HEK293 (cell line): ENCODE data around the gene PYGO2.

Source experiments
- GLIS2 ChIP-seq: fragments of 450-650 bp; formaldehyde crosslinking; IDR thresholded peaks from 2 replicates; pipeline ENCODE4 v1.5.1; 2016; ENCODE audit warnings: missing biosample characterization, missing genetic modification characterization
- KLF1 ChIP-seq: fragments of 450-650 bp; formaldehyde crosslinking; IDR thresholded peaks from 2 replicates; pipeline ENCODE4 v1.5.1; 2016; ENCODE audit warnings: missing biosample characterization, missing genetic modification characterization
- KLF17 ChIP-seq: fragments of 450-650 bp; formaldehyde crosslinking; IDR thresholded peaks from 2 replicates; pipeline ENCODE4 v1.5.1; 2016; ENCODE audit warnings: missing biosample characterization, missing genetic modification characterization
- REST ChIP-seq: fragments of 450-650 bp; formaldehyde crosslinking; IDR thresholded peaks from 2 replicates; pipeline ENCODE4 v1.5.1; 2016; ENCODE audit warnings: missing biosample characterization, missing genetic modification characterization
- ZBTB20 ChIP-seq: fragments of 450-650 bp; formaldehyde crosslinking; IDR thresholded peaks from 2 replicates; pipeline ENCODE4 v1.5.1; 2016; ENCODE audit warnings: missing biosample characterization, missing genetic modification characterization
- ZBTB8A ChIP-seq: fragments of 450-650 bp; formaldehyde crosslinking; IDR thresholded peaks from 2 replicates; pipeline ENCODE4 v1.5.1; 2016; ENCODE audit warnings: missing biosample characterization, missing genetic modification characterization
- ZFHX2 ChIP-seq: fragments of 450-650 bp; formaldehyde crosslinking; conservative IDR thresholded peaks from 2 replicates; pipeline ENCODE4 v1.5.1; 2016; ENCODE audit warnings: missing biosample characterization, missing genetic modification characterization
- ZIC2 ChIP-seq: fragments of 450-650 bp; formaldehyde crosslinking; IDR thresholded peaks from 2 replicates; pipeline ENCODE4 v1.5.1; 2016; ENCODE audit warnings: missing biosample characterization, missing genetic modification characterization
- ZNF221 ChIP-seq: fragments of 450-650 bp; formaldehyde crosslinking; IDR thresholded peaks from 2 replicates; pipeline ENCODE4 v1.5.1; 2017; ENCODE audit warnings: missing biosample characterization, missing genetic modification characterization, borderline replicate concordance
- ZNF223 ChIP-seq: fragments of 450-650 bp; formaldehyde crosslinking; IDR thresholded peaks from 2 replicates; pipeline ENCODE4 v1.5.1; 2016; ENCODE audit warnings: missing biosample characterization, missing genetic modification characterization
- ZNF391 ChIP-seq: fragments of 450-650 bp; formaldehyde crosslinking; IDR thresholded peaks from 2 replicates; pipeline ENCODE4 v1.5.1; 2016; ENCODE audit warnings: low read depth, missing biosample characterization, missing genetic modification characterization, borderline replicate concordance
- ZNF416 ChIP-seq: fragments of 450-650 bp; formaldehyde crosslinking; IDR thresholded peaks from 2 replicates; pipeline ENCODE4 v1.5.1; 2016; ENCODE audit warnings: missing biosample characterization, missing genetic modification characterization
- ZNF561 ChIP-seq: fragments of 450-650 bp; IDR thresholded peaks from 2 replicates; pipeline ENCODE4 v1.5.1; 2018; ENCODE audit warnings: missing biosample characterization, missing genetic modification characterization, borderline replicate concordance
- ZXDB ChIP-seq: fragments of 450-650 bp; formaldehyde crosslinking; IDR thresholded peaks from 2 replicates; pipeline ENCODE4 v1.5.1; 2016; ENCODE audit warnings: missing biosample characterization, missing genetic modification characterization
- TF ChIP-seq, protein P1 (sequence below): fragments of 450-650 bp; formaldehyde crosslinking; IDR thresholded peaks from 2 replicates; pipeline ENCODE4 v1.5.1; 2017; ENCODE audit warnings: missing biosample characterization, missing genetic modification characterization
- TF ChIP-seq, protein P2 (sequence below): fragments of 450-650 bp; formaldehyde crosslinking; IDR thresholded peaks from 2 replicates; pipeline ENCODE4 v1.5.1; 2017; ENCODE audit warnings: missing biosample characterization, missing genetic modification characterization
- TF ChIP-seq, protein P3 (sequence below): fragments of 450-650 bp; formaldehyde crosslinking; IDR thresholded peaks from 2 replicates; pipeline ENCODE4; 2016; ENCODE audit warnings: missing biosample characterization, missing genetic modification characterization

Gene PYGO2

DNA sequence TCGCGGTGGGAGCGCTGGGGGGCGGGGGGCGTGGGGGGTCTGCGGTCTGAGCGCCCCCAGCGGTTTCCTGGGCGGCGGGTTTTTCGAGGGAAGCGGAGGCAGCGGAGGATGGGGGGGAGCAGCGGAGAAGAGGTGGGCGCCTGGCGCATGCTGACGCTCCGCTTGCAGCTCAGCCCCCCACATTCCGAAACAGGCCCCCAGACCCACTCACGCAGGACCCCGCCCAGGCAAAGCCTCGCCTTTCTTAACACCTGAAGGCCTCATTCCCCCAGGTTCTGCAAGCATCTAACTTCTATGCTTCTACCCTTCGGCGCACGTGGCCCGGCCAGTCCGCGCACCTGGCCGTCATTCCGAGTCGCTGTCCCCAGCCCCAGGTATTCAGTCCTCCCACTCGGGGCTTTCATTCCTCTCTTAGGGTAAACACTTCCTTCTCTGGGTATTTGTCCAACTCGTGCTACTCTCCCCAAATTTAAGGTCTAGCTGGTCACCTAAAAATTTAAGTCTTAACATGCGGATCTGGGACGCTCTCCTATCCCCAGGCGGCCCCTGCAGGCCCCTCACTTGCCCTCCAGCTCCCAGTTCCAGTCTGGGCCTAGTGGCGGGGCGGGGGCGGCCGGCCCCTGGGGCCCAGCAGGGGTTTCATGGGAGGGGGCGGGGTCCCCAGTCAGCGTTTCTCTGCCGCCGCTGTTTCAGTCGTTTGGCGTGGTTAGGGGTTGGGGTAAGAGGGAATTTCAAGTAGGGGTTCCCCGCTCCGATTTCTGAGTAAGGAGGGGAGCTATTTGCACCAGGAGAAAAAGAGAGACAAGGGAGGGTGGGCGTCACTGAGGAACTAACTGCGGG is 38.2 kb upstream of the PYGO2 start (continued):
- TF ChIP-seq ZBTB20 (tag by site-specific recombination) (peak; percentile 44; the same call in 1 of the 2 replicates), REST (0 out of 2 replicates have a peak, but pooled peaks have one; percentile 26), ZXDB (tag by site-specific recombination) (peak; percentile 90), ZIC2 (tag by site-specific recombination) (peak; percentile 64), GLIS2 (tag by site-specific recombination) (peak; percentile 13), KLF1 (0 out of 2 replicates have a peak, but pooled peaks have one; percentile 31), ZNF391 (tag by site-specific recombination) (no peak), KLF17 (tag by site-specific recombination) (no peak), ZNF416 (tag by site-specific recombination) (no peak), ZNF223 (tag by site-specific recombination) (no peak), ZBTB8A (tag by site-specific recombination) (peak; percentile 10), ZFHX2 (peak; percentile 57; the same call in 1 of the 2 replicates), ZNF221 (tag by site-specific recombination) (no peak), ZNF561 (tag by site-specific recombination) (0 out of 2 replicates have a peak, but pooled peaks have one; percentile 33)
- TF ChIP-seq, protein P1, sequence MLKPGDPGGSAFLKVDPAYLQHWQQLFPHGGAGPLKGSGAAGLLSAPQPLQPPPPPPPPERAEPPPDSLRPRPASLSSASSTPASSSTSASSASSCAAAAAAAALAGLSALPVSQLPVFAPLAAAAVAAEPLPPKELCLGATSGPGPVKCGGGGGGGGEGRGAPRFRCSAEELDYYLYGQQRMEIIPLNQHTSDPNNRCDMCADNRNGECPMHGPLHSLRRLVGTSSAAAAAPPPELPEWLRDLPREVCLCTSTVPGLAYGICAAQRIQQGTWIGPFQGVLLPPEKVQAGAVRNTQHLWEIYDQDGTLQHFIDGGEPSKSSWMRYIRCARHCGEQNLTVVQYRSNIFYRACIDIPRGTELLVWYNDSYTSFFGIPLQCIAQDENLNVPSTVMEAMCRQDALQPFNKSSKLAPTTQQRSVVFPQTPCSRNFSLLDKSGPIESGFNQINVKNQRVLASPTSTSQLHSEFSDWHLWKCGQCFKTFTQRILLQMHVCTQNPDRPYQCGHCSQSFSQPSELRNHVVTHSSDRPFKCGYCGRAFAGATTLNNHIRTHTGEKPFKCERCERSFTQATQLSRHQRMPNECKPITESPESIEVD, result no peak
- TF ChIP-seq, protein P2, sequence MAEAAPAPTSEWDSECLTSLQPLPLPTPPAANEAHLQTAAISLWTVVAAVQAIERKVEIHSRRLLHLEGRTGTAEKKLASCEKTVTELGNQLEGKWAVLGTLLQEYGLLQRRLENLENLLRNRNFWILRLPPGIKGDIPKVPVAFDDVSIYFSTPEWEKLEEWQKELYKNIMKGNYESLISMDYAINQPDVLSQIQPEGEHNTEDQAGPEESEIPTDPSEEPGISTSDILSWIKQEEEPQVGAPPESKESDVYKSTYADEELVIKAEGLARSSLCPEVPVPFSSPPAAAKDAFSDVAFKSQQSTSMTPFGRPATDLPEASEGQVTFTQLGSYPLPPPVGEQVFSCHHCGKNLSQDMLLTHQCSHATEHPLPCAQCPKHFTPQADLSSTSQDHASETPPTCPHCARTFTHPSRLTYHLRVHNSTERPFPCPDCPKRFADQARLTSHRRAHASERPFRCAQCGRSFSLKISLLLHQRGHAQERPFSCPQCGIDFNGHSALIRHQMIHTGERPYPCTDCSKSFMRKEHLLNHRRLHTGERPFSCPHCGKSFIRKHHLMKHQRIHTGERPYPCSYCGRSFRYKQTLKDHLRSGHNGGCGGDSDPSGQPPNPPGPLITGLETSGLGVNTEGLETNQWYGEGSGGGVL (tag by site-specific recombination), result peak; percentile 55
- TF ChIP-seq, protein P3, sequence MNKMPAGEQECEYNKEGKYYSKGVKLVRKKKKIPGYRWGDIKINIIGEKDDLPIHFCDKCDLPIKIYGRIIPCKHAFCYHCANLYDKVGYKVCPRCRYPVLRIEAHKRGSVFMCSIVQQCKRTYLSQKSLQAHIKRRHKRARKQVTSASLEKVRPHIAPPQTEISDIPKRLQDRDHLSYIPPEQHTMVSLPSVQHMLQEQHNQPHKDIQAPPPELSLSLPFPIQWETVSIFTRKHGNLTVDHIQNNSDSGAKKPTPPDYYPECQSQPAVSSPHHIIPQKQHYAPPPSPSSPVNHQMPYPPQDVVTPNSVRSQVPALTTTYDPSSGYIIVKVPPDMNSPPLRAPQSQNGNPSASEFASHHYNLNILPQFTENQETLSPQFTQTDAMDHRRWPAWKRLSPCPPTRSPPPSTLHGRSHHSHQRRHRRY (tag by site-specific recombination), result no peak
